GM19328 (cell line): ENCODE measurements around the gene PSMG4.
"Not testable (repeated sequence)": the region's sequence is repeated elsewhere in the genome, so short reads cannot be mapped to it uniquely, and the experiment has no call there.

Experiments used
- ATAC-seq: cut with Tn5 transposase; IDR thresholded peaks from one replicate; pipeline ENCODE4 v1.9.1; 2021; ENCODE audit warnings: mild to moderate bottlenecking, moderate library complexity; ENCODE audit not compliant: unreplicated experiment

Gene PSMG4

GRCh38 chr6:3230256-3230882 is 28.4 kb upstream of the PSMG4 start:
- no peak for ATAC-seq

- no peak for ATAC-seq
These were observed 27.9 kb upstream of the PSMG4 start for GRCh38 chr6:3230900-3231246.

DNA sequence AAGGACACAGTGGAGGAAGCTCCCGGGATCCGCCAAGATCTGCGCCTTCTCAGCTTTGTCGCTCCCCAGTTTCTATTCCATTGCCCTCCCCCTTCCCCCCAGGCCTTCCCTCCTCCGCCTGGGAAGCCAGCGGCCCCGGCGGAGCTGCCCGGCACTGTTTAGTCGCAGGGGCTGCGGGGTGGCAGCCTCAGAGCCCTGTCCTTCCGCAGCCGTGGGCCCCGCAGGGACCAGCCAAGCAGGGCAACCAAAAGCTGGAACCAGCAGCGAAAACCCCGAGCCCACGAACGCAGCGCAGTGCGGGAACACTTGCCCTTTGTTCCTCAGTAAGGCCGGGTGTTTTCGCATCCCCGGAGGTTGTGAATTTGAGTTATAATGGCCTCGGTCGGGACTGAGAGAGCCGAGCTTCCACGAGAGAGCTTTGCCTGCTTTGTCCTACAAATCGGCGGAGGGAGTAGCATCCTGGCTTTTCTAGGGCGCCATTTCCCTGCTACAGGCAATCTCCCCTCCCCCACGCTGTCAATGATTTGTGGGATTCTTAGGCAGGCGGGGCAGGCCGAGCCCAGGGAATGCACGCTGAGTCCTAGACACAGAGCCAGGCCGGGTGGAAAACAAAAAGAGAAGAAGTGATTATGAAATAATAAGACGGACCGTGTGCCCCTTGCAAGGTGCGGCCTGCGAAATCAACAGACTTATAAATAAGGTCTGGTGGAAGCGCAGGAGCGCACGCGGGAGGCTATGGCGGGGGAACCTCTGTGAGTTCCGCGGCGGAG is 27.3 kb upstream of the PSMG4 start:
- ATAC-seq: no peak

GRCh38 chr6:3232017-3232945 is 26.5 kb upstream of the PSMG4 start:
- ATAC-seq: no peak

DNA sequence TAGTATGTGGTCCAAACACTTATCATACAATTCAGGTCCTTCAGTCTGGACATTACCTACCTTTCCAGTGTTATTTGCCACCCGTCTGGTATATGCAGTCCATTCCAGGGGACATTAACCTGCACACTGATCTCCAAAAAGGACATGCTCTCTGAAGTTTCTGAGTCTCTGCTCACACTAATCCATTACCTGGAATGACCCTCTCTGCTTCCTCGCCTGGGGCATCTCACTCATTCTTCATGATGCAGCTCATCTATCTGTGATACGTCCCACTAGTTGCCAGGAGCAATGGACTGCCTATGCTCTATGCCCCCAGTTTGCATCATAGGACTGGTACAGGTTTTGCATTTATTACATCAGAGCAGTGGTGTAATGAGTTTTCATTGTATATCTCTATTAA is 25.4 kb upstream of the PSMG4 start:
- ATAC-seq: no peak

DNA sequence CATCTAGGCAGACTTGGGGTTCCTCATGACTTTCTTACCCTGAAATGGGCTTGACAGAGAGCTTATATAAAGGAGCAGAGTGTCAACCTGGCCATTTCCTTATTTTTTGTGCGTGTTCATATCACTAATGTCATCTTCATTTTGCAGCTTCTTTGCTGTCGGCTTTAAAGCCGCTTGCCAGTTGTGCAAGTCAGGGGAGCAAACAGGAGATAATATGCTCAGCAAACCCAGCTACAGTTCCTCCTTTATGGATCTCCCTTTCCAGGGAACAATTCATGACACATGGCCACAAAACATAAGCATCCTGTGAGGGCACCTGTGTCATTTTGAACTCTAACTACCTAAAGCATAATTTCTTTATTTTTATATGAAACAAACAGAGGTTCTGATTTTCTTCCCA is 24.8 kb upstream of the PSMG4 start:
- no peak for ATAC-seq

GRCh38 chr6:3235486-3235885 is 23.3 kb upstream of the PSMG4 start:
- ATAC-seq: no peak

GRCh38 chr6:3236005-3236404 is 22.7 kb upstream of the PSMG4 start:
- no peak for ATAC-seq

- no peak for ATAC-seq
These were observed 20.7 kb upstream of the PSMG4 start for GRCh38 chr6:3237761-3238662.

- no peak for ATAC-seq
These were observed 19.5 kb upstream of the PSMG4 start for GRCh38 chr6:3239110-3239830.

DNA sequence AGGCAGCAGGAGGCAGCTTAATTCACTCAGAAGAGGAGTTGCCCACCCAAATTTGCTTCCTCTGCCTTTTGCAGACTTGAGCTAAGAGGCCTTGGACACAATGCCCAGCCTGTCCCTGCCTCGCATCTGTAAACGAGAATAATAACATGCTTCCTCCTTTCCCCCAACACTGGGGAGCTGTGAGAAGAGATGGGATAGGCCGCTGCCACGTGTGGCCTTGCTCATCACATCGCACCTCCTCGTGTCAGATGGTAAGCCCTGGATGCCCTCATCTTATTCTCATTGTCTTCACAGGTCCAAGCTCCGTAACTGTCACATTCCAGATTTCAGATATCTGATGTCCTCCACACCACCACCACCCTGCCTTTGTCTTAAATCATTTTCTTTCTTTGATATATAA is 18.2 kb upstream of the PSMG4 start:
- ATAC-seq: no peak

DNA sequence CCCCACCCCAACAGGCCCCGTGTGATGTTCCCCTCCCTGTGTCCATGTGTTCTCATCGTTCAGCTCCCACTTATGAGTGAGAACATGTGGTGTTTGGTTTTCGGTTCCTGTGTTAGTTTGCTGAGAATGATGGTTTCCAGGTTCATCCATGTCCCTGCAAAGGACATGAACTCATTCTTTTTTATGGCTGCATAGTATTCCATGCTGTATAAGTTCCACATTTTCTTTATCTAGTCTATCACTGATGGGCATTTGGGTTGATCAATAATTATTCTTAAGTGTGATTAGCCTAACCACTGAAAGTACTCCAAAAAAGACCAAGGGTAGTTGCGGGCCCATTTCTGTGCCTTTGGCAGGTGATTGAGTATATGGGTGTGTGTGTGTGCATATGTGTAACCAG is 17.0 kb upstream of the PSMG4 start:
- ATAC-seq: not testable (repeated sequence)

- no peak for ATAC-seq
These were observed 16.0 kb upstream of the PSMG4 start for GRCh38 chr6:3242768-3243167.

- no peak for ATAC-seq
These were observed 14.5 kb upstream of the PSMG4 start for GRCh38 chr6:3244003-3244831.

DNA sequence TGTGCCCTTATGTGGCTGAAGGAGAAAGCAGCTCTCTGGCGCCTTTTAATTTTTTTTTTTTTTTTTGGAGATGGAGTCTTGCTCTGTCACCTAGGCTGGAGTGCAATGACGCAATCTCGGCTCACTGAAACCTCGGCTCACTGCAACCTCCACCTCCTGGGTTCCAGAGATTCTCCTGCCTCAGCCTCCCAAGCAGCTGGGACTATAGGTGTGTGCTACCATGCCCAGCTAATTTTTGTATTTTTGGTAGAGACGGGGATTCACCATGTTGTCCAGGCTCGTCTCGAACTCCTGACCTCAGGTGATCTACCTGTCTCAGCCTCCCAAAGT is 13.9 kb upstream of the PSMG4 start:
- ATAC-seq: not testable (repeated sequence)

DNA sequence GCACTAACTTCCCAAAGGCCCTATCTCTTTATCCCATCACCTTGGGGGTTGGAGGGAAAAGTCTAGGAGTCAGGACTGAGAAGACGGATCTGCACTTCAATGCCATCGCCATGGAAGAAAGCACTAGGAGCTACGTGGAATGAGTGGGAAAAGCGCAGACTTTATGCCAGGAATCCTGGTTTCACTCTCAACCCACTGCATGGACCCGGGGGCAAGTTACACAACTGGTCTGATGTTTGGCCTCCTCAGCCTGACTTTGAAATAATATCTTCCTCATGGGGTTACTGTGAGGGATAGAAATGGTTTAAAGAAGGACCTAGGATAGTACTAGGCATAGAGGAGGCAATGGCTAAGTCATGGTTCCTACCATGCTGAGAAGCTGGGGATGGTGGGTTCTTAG is 13.5 kb upstream of the PSMG4 start:
- no peak for ATAC-seq

GRCh38 chr6:3247255-3248146 is 11.2 kb upstream of the PSMG4 start:
- no peak for ATAC-seq

DNA sequence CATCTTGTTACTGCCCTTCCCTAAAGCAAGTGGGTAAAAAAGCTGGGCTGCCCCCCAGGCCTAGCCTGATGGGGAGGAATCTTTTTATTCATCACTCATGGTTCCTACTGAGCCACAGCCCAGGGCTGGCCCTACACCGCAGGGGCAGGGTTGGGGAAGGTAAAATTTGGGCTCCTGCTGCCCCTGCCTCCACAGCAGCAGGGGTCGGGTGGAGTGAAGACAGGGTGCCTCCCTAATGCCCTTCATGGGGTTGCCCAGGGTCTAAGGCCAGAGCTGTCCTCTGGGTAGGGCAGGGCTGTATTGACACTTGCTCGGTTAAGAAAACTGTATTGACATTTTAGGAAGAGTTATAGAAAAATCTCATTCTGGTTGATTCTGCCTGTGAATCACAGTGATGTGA is 8.9 kb upstream of the PSMG4 start:
- ATAC-seq: no peak
